Osteoblast (primary cell): ENCODE measurements around the gene ACTL6B. TPM values are rescaled to one million over a fixed set of nuclear protein-coding genes. Genes with fewer than 3 reads are reported as not detected.

Source experiments
- DNase-seq: peaks from one replicate; pipeline ENCODE4 v3.0.0; 2011; ENCODE audit warnings: low spot score, mixed read lengths; ENCODE audit not compliant: insufficient read length; ENCODE audit errors: missing footprints
- H2AFZ ChIP-seq: 2 replicates; pipeline ENCODE4 v1.6.0; 2011; ENCODE audit warnings: mild to moderate bottlenecking, low read length
- H3K27ac ChIP-seq: 2 replicates; pipeline ENCODE4 v1.5.1; 2011; ENCODE audit warnings: mild to moderate bottlenecking, low read depth, low read length, moderate library complexity
- H3K27me3 ChIP-seq: 2 replicates; pipeline ENCODE4 v1.6.0; 2012; ENCODE audit warnings: mild to moderate bottlenecking, control low read depth, inconsistent platforms, low read length, moderate library complexity; ENCODE audit not compliant: insufficient read depth
- H3K36me3 ChIP-seq: 2 replicates; pipeline ENCODE4 v1.5.1; 2011; ENCODE audit warnings: mild to moderate bottlenecking, low read length, control low read depth, moderate library complexity; ENCODE audit not compliant: insufficient read depth
- H3K4me1 ChIP-seq: 2 replicates; pipeline ENCODE4 v1.5.1; 2011; ENCODE audit warnings: mild to moderate bottlenecking, low read length, control low read depth, moderate library complexity; ENCODE audit not compliant: insufficient read depth
- H3K4me2 ChIP-seq: 2 replicates; pipeline ENCODE4 v1.6.0; 2011; ENCODE audit warnings: mild to moderate bottlenecking, low read length; ENCODE audit not compliant: insufficient read depth
- H3K4me3 ChIP-seq: fragments of 200-600 bp; sonication (generic); 3 replicates; pipeline ENCODE4 v1.5.1; 2012; ENCODE audit warnings: mild to moderate bottlenecking, low read length, inconsistent platforms; ENCODE audit not compliant: insufficient read depth
- H3K79me2 ChIP-seq: 2 replicates; pipeline ENCODE4 v1.6.0; 2012; ENCODE audit warnings: mild to moderate bottlenecking, low read length, control low read depth, inconsistent platforms; ENCODE audit not compliant: insufficient read depth
- H3K9me3 ChIP-seq: 2 replicates; pipeline ENCODE4 v1.5.1; 2011; ENCODE audit warnings: low read depth, low read length, control low read depth
- H4K20me1 ChIP-seq: 2 replicates; pipeline ENCODE4 v1.6.0; 2012; ENCODE audit warnings: mild to moderate bottlenecking, low read length, control low read depth; ENCODE audit not compliant: insufficient read depth
- CTCF ChIP-seq: IDR thresholded peaks from 2 replicates; pipeline ENCODE4 v1.5.1; 2011; ENCODE audit warnings: mild to moderate bottlenecking, low read depth, low read length, moderate library complexity; ENCODE audit errors: extremely low read depth
- total RNA-seq: library from RNA; depleted of rRNA; stranded (reverse); fragments of >200 nt; gene quantifications from 2 replicates; pipeline ENCODE4 v1.2.3, GENCODE V29; 2012

Gene ACTL6B
- total RNA-seq, 1 donor: not detected

GRCh38 chr7:100604976-100605911 is 51.0 kb downstream of the ACTL6B start:
- peak overlapping the region; percentile 76 for H3K4me2 ChIP-seq
- peaks cover 27% of the 10 kb centered on the region for H3K36me3 ChIP-seq
- H2AFZ ChIP-seq: no peak overlapping the region
- H3K4me3 ChIP-seq: peak overlapping the region; percentile 86
- H3K27me3 ChIP-seq: no peaks in the 10 kb centered on the region
- no peak for TF ChIP-seq CTCF
- H3K4me1 ChIP-seq: peaks cover 27% of the 10 kb centered on the region
- H3K27ac ChIP-seq: no peak overlapping the region
- H4K20me1 ChIP-seq: peaks cover 5% of the 10 kb centered on the region
- peaks cover 11% of the 10 kb centered on the region for H3K79me2 ChIP-seq
- no peaks in the 10 kb centered on the region for H3K9me3 ChIP-seq
- peak; percentile 85 for DNase-seq

- TF ChIP-seq CTCF: peak; percentile 32
- peaks cover 27% of the 10 kb centered on the region for H3K36me3 ChIP-seq
- peak overlapping the region; percentile 96 for H3K4me2 ChIP-seq
- peaks cover 30% of the 10 kb centered on the region for H3K4me1 ChIP-seq
- H2AFZ ChIP-seq: peak overlapping the region; percentile 74
- peak; percentile 97 for DNase-seq
- no peaks in the 10 kb centered on the region for H3K27me3 ChIP-seq
- H3K9me3 ChIP-seq: no peaks in the 10 kb centered on the region
- H4K20me1 ChIP-seq: peaks cover 5% of the 10 kb centered on the region
- peak overlapping the region; percentile 73 for H3K27ac ChIP-seq
- H3K79me2 ChIP-seq: peaks cover 11% of the 10 kb centered on the region
- peak overlapping the region; percentile 86 for H3K4me3 ChIP-seq
These were observed 51.9 kb downstream of the ACTL6B start for GRCh38 chr7:100604028-100604975.

- peaks cover 27% of the 10 kb centered on the region for H3K36me3 ChIP-seq
- peak overlapping the region; percentile 74 for H2AFZ ChIP-seq
- H3K79me2 ChIP-seq: peaks cover 11% of the 10 kb centered on the region
- H4K20me1 ChIP-seq: peaks cover 5% of the 10 kb centered on the region
- H3K27me3 ChIP-seq: no peaks in the 10 kb centered on the region
- DNase-seq: peak; percentile 85
- peaks cover 30% of the 10 kb centered on the region for H3K4me1 ChIP-seq
- peak overlapping the region; percentile 86 for H3K4me3 ChIP-seq
- H3K4me2 ChIP-seq: peak overlapping the region; percentile 96
- no peak for TF ChIP-seq CTCF
- H3K27ac ChIP-seq: peak overlapping the region; percentile 73
- H3K9me3 ChIP-seq: no peaks in the 10 kb centered on the region
These were observed 52.6 kb downstream of the ACTL6B start for GRCh38 chr7:100603726-100604027.
